Fibroblast of peridontal ligament (primary cell): ENCODE results near the gene NID1.

Experiments used
- DNase-seq: peaks from one replicate; pipeline ENCODE4 v3.0.0-alpha.2; 2010; ENCODE audit errors: extremely low read depth

Gene NID1

GRCh38 chr1:236063919-236064673, 794 bp downstream of the NID1 start:
- peak; percentile 82 for DNase-seq

- DNase-seq, result no peak
Observed at GRCh38 chr1:236063551-236063918, 1.4 kb downstream of the NID1 start.

- DNase-seq, result no peak
Observed at GRCh38 chr1:236060286-236060685, 4.6 kb downstream of the NID1 start.

- DNase-seq, result no peak
Observed at GRCh38 chr1:236059011-236059410, 5.9 kb downstream of the NID1 start.

- DNase-seq, result peak; percentile 76
Observed at GRCh38 chr1:236058141-236058934, 6.6 kb downstream of the NID1 start.

- DNase-seq, result no peak
Observed at GRCh38 chr1:236057546-236057945, 7.3 kb downstream of the NID1 start.

- DNase-seq, result no peak
Observed at GRCh38 chr1:236052232-236052993, 12.5 kb downstream of the NID1 start.

- DNase-seq, result peak; percentile 42
Observed at GRCh38 chr1:236051242-236051791, 13.6 kb downstream of the NID1 start.

GRCh38 chr1:236045771-236046170, 19.1 kb downstream of the NID1 start:
- no peak for DNase-seq

- DNase-seq, result no peak
Observed at GRCh38 chr1:236044341-236044740, 20.5 kb downstream of the NID1 start.

- DNase-seq, result no peak
Observed at GRCh38 chr1:236041631-236042618, 23.0 kb downstream of the NID1 start.

GRCh38 chr1:236039740-236040685, 24.9 kb downstream of the NID1 start:
- DNase-seq, result peak; percentile 92

- no peak for DNase-seq
Observed at GRCh38 chr1:236038034-236038433, 26.9 kb downstream of the NID1 start.

- DNase-seq, result peak; percentile 88
Observed at GRCh38 chr1:236035681-236036101, 29.2 kb downstream of the NID1 start.

GRCh38 chr1:236033336-236033735, 31.6 kb downstream of the NID1 start:
- no peak for DNase-seq

GRCh38 chr1:236030534-236030933, 34.4 kb downstream of the NID1 start:
- no peak for DNase-seq

- no peak for DNase-seq
Observed at GRCh38 chr1:236029428-236029940, 35.4 kb downstream of the NID1 start.

GRCh38 chr1:236027104-236027503, 37.8 kb downstream of the NID1 start:
- DNase-seq, result no peak

- DNase-seq, result no peak
Observed at GRCh38 chr1:236025836-236026235, 39.1 kb downstream of the NID1 start.
